Measurements from ENCODE around the gene AHRR.

The AHRR gene

DNA sequence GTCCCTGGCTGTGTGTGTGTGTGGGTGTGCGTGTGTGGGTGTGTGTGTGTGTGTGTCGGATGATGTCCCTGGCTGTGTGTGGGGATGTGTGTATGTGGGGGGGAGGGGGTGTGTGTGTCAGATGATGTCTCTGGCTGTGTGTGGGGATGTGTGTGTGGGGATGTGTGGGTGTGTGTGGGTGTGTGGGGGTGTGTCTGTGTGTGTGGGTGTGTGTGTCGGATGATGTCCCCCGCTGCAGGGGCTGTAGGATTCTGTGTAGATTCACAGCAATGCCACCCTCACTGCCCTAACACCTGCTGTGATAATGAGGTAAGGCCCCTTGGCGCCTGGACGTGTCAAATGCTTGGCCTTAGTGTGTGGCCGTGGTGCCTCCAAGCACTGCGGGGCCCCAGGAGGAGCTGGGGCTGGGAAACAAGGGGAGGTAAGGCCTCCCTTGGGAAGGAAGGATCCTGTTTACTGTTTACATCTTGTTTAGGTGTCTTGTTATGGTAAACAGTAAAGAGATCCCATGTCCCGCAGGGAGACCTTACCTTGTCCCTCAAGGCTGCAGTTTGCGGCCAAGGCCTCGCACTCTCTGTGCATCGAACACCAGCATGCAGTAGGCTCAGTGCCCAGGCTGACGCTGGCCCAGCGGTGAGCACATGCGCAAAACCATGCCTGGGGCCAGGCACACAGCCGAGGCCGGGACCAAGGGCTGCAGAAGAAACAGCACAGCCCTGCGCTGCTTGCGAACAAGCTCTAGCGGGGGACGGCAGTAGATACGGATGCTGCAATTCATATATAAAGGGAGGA lies 24.1 kb downstream of the AHRR start:
- DNase-seq (ENCODE audit: low read depth, low spot score): no peak

GRCh38 chr5:346229-346935 lies 24.9 kb downstream of the AHRR start:
- no peak for DNase-seq (ENCODE audit: low read depth, low spot score)

GRCh38 chr5:347712-348284 lies 26.3 kb downstream of the AHRR start:
- no peak for DNase-seq (ENCODE audit: low read depth, low spot score)

DNA sequence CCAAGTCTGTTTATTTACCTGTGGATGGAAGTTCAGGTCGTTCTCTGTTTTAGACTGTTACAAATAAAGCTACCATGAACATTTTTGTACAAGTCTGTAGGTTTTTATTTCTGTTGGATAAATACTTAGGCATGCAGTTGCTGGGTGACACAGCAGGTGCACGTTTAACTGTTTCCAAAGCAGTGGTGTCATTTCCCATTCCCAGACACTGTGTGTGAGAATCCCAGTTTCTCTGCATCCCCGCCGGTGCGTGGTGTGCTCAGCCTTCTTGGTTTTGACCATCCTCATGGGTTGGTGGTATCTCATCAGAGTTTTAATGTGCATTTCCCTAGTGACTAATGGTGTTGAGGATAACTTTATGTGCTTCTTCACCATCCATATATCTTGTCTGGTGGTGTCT lies 27.2 kb downstream of the AHRR start:
- DNase-seq (ENCODE audit: low read depth, low spot score): no peak

DNA sequence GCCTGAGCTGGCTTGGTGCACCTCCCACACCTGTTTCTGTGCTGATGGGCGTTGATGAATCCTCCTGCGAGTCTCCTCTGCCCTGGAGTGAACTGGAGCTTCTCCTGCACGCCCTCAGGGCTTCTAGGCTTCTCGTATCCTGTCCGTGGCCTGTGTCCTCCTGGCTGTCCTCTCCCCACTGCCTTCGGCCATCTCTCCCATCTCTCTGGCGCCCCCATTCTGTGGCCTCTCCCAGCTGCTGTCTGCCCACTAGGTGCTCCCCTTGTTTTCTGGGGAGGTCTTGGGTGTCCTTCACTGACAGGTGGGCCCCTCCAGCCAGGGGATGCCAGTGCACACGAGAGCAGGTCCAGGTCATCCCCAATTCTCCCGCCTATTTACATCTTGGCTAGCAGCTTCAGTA lies 28.8 kb downstream of the AHRR start:
- no peak for DNase-seq (ENCODE audit: low read depth, low spot score)

- DNase-seq (ENCODE audit: low read depth, low spot score): no peak
Observed at GRCh38 chr5:351084-351920, 29.8 kb downstream of the AHRR start.

GRCh38 chr5:351921-352245 lies 30.4 kb downstream of the AHRR start:
- no peak for DNase-seq (ENCODE audit: low read depth, low spot score)

DNA sequence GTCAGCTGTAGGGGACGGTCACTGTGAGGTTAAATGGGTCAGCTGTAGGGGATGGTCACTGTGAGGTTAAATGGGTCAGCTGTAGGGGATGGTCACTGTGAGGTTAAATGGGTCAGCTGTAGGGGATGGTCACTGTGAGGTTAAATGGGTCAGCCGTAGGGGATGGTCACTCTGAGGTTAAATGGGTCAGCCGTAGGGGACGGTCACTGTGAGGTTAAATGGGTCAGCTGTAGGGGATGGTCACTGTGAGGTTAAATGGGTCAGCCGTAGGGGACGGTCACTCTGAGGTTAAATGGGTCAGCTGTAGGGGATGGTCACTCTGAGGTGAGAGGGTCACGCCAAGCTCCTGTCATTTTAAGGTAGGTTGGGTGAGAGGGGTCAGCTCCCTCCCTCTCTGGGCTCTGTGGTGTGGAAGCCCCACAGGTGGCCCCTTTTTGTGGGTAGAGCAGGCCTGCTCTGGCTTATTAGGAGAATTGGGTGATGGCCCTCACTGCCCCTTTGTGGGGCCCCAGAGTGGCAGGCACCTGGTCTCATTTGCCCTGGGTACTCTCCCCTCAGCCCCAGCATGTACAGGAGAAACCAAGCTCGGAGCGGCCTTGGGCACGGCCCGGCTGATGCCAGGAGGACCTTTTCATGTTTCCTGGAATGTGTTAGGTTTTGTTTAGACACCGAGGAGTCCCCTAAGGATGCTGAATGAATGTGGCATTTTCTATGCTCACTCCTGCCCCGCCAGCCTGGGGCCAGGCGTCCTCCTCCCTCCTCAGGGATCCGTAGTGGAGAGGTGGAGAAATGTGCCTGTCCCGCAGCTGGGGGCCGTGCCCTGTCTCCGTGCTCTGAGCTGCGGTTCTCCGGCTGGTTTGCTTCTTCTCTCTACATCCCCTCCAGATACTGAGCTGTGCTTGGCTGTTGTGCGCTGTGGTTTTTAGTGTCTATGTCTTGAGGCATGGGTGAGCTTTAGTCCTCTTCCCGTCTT lies 31.4 kb downstream of the AHRR start:
- DNase-seq (ENCODE audit: low read depth, low spot score): no peak

DNA sequence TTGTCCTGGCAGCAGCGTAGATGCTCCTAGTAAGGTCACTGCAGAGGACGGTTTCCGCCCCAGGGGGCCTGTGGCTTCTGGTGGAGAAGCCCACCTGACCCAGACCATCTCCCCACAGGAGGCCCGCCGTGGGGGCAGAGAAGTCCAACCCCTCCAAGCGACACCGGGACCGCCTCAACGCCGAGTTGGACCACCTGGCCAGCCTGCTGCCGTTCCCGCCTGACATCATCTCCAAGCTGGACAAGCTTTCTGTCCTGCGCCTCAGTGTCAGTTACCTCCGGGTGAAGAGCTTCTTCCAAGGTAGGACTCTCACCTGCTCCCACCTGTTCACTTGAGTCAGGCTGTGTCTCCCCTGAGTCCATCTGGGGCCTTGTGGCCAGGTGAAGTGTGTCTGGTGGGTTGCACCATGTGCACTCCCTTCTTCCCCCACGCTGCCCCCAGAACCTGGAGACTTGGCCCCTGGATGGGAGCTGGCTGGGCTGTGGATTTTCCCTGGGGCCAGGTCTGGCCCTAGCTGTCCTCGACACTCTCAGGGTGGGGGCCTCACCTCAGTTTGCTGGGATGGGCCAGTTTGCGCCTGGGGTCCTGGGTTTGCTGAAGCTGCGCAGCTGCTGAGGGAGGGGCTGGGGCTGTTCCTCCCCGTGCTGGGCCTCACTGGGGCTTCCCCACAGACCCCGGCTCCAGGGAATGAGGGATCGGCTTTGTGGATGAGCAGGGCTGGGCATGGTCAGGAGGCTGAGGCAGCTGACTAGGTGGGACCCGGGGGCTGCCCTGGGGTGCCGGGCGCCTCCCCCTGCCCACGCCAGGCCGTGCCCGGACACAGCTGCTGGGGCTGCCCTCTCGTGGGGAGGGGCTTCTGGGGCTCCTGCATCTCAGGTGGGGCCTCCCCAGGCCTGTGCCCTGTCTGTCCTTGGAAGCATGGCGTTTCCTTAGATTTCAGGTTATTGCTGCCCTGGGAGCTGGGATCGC lies 32.4 kb downstream of the AHRR start:
- no peak for DNase-seq (ENCODE audit: low read depth, low spot score)

GRCh38 chr5:354581-355378 lies 33.3 kb downstream of the AHRR start:
- DNase-seq (ENCODE audit: low read depth, low spot score): no peak

DNA sequence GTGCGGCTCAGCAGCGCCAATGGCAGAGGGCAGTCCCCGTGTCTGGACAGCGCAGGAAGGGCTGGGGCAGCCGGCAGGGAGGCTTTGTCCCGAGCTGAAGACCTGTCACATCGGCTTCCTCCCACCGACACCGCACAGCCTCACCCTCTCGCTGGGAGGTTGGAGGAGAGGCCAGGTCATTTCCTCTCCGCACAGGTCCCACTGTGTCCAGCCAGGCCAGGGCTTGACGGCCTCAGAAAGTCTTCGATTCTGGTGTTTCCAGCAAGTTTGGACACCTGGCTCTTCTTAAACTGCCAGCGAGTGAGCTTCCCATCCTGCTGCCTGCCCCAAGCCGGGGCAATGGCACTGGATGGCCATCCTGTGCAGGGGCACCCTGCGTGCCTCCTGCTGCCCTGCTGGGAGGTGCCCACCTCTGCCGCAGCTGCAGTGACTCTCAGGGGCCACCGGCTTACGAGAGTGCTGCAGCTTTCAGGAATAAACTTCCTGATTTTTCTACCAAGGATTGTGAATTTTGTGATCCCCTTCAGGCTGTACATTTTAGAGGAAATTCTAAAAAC lies 33.9 kb downstream of the AHRR start:
- DNase-seq (ENCODE audit: low read depth, low spot score): no peak

DNA sequence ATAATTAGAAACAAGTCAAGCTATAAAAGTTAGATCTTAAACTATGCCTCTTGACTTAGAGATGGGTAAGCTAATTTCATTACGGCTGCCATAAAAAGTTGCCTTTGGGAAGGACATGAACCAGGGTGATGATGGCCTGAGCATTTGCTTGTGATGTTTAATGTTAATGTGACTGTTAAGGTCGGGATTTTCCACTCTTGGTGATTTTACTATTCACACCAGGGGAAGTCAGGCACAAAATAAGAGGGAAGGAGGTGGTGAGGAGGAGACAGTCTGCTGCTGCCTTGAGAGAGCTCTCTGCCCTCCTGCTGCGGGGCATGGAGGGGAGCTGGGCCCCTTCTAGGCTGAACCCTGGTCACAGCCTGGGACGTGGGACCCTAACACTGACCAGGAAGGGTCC lies 34.4 kb downstream of the AHRR start:
- no peak for DNase-seq (ENCODE audit: low read depth, low spot score)

GRCh38 chr5:359301-359897 lies 37.9 kb downstream of the AHRR start:
- no peak for DNase-seq (ENCODE audit: low read depth, low spot score)

- no peak for DNase-seq (ENCODE audit: low read depth, low spot score)
Observed at GRCh38 chr5:360257-361027, 38.9 kb downstream of the AHRR start.

- DNase-seq (ENCODE audit: low read depth, low spot score): no peak
Observed at GRCh38 chr5:362189-362588, 40.7 kb downstream of the AHRR start.

- DNase-seq (ENCODE audit: low read depth, low spot score): no peak
Observed at GRCh38 chr5:362978-363765, 41.7 kb downstream of the AHRR start.

GRCh38 chr5:364497-364896 lies 43.0 kb downstream of the AHRR start:
- no peak for DNase-seq (ENCODE audit: low read depth, low spot score)

Data from brain pericyte (primary cell).